ENCODE results near the gene ISG15. TPM values are rescaled to one million over a fixed set of nuclear protein-coding genes. Genes with fewer than 3 reads are reported as not detected.

The ISG15 gene
- total and polyA plus RNA-seq, 2 of the 13 experiments (the other 11 are each of a cell fraction or from before 2014, with no cell fraction given) = 42.1 to 54.9 TPM

- TF ChIP-seq, protein P1, sequence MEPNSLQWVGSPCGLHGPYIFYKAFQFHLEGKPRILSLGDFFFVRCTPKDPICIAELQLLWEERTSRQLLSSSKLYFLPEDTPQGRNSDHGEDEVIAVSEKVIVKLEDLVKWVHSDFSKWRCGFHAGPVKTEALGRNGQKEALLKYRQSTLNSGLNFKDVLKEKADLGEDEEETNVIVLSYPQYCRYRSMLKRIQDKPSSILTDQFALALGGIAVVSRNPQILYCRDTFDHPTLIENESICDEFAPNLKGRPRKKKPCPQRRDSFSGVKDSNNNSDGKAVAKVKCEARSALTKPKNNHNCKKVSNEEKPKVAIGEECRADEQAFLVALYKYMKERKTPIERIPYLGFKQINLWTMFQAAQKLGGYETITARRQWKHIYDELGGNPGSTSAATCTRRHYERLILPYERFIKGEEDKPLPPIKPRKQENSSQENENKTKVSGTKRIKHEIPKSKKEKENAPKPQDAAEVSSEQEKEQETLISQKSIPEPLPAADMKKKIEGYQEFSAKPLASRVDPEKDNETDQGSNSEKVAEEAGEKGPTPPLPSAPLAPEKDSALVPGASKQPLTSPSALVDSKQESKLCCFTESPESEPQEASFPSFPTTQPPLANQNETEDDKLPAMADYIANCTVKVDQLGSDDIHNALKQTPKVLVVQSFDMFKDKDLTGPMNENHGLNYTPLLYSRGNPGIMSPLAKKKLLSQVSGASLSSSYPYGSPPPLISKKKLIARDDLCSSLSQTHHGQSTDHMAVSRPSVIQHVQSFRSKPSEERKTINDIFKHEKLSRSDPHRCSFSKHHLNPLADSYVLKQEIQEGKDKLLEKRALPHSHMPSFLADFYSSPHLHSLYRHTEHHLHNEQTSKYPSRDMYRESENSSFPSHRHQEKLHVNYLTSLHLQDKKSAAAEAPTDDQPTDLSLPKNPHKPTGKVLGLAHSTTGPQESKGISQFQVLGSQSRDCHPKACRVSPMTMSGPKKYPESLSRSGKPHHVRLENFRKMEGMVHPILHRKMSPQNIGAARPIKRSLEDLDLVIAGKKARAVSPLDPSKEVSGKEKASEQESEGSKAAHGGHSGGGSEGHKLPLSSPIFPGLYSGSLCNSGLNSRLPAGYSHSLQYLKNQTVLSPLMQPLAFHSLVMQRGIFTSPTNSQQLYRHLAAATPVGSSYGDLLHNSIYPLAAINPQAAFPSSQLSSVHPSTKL (CRISPR knock-in tag; IDR thresholded peaks at IDR 0.05) = 0 out of 2 replicates have a peak, but pooled peaks have one; percentile 6
- TF ChIP-seq, protein P2, sequence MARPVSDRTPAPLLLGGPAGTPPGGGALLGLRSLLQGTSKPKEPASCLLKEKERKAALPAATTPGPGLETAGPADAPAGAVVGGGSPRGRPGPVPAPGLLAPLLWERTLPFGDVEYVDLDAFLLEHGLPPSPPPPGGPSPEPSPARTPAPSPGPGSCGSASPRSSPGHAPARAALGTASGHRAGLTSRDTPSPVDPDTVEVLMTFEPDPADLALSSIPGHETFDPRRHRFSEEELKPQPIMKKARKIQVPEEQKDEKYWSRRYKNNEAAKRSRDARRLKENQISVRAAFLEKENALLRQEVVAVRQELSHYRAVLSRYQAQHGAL (CRISPR knock-in tag; IDR thresholded peaks at IDR 0.05; ENCODE audit: not compliant biosample characterization) = peak; percentile 36
- TF ChIP-seq NKX3-1 (CRISPR knock-in tag; IDR thresholded peaks at IDR 0.05) (no peak), MEIS2 (CRISPR knock-in tag; IDR thresholded peaks at IDR 0.05) (0 out of 2 replicates have a peak, but pooled peaks have one; percentile 10), ZNF878 (CRISPR knock-in tag; IDR thresholded peaks at IDR 0.05) (no peak), HOXD1 (CRISPR knock-in tag; IDR thresholded peaks at IDR 0.05) (no peak), ZNF605 (CRISPR knock-in tag; IDR thresholded peaks at IDR 0.05) (peak; percentile 37; the same call in 1 of the 2 replicates), HDAC1 (CRISPR knock-in tag; IDR thresholded peaks at IDR 0.05) (no peak), BRD4 (CRISPR knock-in tag; IDR thresholded peaks at IDR 0.05) (0 out of 2 replicates have a peak, but pooled peaks have one; percentile 17), HOXA3 (CRISPR knock-in tag; IDR thresholded peaks at IDR 0.05) (peak; percentile 55; the same call in 1 of the 2 replicates), RXRA (CRISPR knock-in tag; IDR thresholded peaks at IDR 0.05) (no peak), ZNF160 (CRISPR knock-in tag; IDR thresholded peaks at IDR 0.05) (no peak), ZNF547 (CRISPR knock-in tag; IDR thresholded peaks at IDR 0.05) (peak; percentile 32; the same call in 1 of the 2 replicates)
- TF ChIP-seq, protein P3, sequence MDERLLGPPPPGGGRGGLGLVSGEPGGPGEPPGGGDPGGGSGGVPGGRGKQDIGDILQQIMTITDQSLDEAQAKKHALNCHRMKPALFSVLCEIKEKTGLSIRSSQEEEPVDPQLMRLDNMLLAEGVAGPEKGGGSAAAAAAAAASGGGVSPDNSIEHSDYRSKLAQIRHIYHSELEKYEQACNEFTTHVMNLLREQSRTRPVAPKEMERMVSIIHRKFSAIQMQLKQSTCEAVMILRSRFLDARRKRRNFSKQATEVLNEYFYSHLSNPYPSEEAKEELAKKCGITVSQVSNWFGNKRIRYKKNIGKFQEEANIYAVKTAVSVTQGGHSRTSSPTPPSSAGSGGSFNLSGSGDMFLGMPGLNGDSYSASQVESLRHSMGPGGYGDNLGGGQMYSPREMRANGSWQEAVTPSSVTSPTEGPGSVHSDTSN (CRISPR knock-in tag; IDR thresholded peaks at IDR 0.05) = no peak
- TF ChIP-seq, protein P4, sequence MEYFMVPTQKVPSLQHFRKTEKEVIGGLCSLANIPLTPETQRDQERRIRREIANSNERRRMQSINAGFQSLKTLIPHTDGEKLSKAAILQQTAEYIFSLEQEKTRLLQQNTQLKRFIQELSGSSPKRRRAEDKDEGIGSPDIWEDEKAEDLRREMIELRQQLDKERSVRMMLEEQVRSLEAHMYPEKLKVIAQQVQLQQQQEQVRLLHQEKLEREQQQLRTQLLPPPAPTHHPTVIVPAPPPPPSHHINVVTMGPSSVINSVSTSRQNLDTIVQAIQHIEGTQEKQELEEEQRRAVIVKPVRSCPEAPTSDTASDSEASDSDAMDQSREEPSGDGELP (IDR thresholded peaks at IDR 0.05; ENCODE audit: borderline replicate concordance, low read depth) = peak; percentile 12; the same call in 1 of the 2 replicates
- TF ChIP-seq, protein P5, sequence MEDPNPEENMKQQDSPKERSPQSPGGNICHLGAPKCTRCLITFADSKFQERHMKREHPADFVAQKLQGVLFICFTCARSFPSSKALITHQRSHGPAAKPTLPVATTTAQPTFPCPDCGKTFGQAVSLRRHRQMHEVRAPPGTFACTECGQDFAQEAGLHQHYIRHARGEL (CRISPR knock-in tag; IDR thresholded peaks at IDR 0.05) = no peak
- TF ChIP-seq, protein P6, sequence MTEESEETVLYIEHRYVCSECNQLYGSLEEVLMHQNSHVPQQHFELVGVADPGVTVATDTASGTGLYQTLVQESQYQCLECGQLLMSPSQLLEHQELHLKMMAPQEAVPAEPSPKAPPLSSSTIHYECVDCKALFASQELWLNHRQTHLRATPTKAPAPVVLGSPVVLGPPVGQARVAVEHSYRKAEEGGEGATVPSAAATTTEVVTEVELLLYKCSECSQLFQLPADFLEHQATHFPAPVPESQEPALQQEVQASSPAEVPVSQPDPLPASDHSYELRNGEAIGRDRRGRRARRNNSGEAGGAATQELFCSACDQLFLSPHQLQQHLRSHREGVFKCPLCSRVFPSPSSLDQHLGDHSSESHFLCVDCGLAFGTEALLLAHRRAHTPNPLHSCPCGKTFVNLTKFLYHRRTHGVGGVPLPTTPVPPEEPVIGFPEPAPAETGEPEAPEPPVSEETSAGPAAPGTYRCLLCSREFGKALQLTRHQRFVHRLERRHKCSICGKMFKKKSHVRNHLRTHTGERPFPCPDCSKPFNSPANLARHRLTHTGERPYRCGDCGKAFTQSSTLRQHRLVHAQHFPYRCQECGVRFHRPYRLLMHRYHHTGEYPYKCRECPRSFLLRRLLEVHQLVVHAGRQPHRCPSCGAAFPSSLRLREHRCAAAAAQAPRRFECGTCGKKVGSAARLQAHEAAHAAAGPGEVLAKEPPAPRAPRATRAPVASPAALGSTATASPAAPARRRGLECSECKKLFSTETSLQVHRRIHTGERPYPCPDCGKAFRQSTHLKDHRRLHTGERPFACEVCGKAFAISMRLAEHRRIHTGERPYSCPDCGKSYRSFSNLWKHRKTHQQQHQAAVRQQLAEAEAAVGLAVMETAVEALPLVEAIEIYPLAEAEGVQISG (CRISPR knock-in tag; IDR thresholded peaks at IDR 0.05) = peak; percentile 18; the same call in 1 of the 2 replicates
Observed at GRCh38 chr1:998995-999724, 14.1 kb upstream of the ISG15 start (continued).

Data from HepG2 (cell line).